Neural cell (in vitro differentiated cells): ENCODE measurements around the gene PSMD13.

ENCODE experiments used
- EP300 ChIP-seq: fragments of 450-650 bp; conservative IDR thresholded peaks from 2 replicates; pipeline ENCODE4 v1.6.1; 2014; ENCODE audit warnings: antibody characterized with exemption, mild to moderate bottlenecking, moderate library complexity; ENCODE audit not compliant: poor library complexity, severe bottlenecking
- EZH2 ChIP-seq: fragments of 200-600, 300-800 bp; shearing (Covaris generic), sonication (generic); IDR thresholded peaks from 2 replicates; pipeline ENCODE4 v1.6.1; 2014; ENCODE audit warnings: antibody characterized with exemption, low read length, borderline replicate concordance, mild to moderate bottlenecking; ENCODE audit not compliant: insufficient read depth, poor library complexity, severe bottlenecking
- MXI1 ChIP-seq: fragments of 450-650 bp; conservative IDR thresholded peaks from 2 replicates; pipeline ENCODE4 v1.6.1; 2014; ENCODE audit warnings: antibody characterized with exemption, mild to moderate bottlenecking; ENCODE audit not compliant: poor library complexity, severe bottlenecking
- POLR2AphosphoS5 ChIP-seq: IDR thresholded peaks from 2 replicates; pipeline ENCODE4 v1.6.1; 2012
- RAD21 ChIP-seq: fragments of 450-650 bp; conservative IDR thresholded peaks from 2 replicates; pipeline ENCODE4 v1.6.1; 2014; ENCODE audit warnings: antibody characterized with exemption, mild to moderate bottlenecking, moderate library complexity
- SMC3 ChIP-seq: fragments of 450-650 bp; conservative IDR thresholded peaks from 2 replicates; pipeline ENCODE4 v1.6.1; 2014; ENCODE audit warnings: antibody characterized with exemption, mild to moderate bottlenecking, moderate library complexity; ENCODE audit not compliant: poor library complexity
- TF ChIP-seq, protein P1 (sequence below): fragments of 450-650 bp; IDR thresholded peaks from 2 replicates; pipeline ENCODE4 v1.5.1; 2014; ENCODE audit warnings: antibody characterized with exemption, mild to moderate bottlenecking, moderate library complexity; ENCODE audit not compliant: poor library complexity, severe bottlenecking

DNA sequence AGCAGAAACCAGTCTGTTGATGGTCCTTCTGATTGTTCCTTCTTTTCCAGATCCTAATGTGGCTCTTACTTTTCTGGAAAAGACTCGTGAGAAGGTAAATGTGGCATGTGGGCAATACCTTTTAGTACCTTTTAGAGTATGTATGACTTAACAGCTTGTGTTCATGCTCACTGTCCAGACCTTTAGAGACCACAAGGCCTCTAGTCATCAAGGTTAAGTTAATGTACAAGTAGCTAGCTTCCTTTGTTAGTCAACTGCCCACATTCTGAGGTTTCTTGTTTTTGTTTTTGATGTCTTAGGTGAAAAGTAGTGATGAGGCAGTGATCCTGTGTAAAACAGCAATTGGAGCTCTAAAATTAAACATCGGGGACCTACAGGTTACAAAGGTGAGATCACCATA lies 7.6 kb downstream of the PSMD13 start:
- TF ChIP-seq, protein P1, sequence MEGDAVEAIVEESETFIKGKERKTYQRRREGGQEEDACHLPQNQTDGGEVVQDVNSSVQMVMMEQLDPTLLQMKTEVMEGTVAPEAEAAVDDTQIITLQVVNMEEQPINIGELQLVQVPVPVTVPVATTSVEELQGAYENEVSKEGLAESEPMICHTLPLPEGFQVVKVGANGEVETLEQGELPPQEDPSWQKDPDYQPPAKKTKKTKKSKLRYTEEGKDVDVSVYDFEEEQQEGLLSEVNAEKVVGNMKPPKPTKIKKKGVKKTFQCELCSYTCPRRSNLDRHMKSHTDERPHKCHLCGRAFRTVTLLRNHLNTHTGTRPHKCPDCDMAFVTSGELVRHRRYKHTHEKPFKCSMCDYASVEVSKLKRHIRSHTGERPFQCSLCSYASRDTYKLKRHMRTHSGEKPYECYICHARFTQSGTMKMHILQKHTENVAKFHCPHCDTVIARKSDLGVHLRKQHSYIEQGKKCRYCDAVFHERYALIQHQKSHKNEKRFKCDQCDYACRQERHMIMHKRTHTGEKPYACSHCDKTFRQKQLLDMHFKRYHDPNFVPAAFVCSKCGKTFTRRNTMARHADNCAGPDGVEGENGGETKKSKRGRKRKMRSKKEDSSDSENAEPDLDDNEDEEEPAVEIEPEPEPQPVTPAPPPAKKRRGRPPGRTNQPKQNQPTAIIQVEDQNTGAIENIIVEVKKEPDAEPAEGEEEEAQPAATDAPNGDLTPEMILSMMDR, result no peak
- no peak for TF ChIP-seq POLR2AphosphoS5
- TF ChIP-seq EZH2, result no peak
- no peak for TF ChIP-seq EP300
- TF ChIP-seq RAD21, result no peak
- TF ChIP-seq SMC3, result no peak
- no peak for TF ChIP-seq MXI1
